ENCODE data around the gene CIT.
A peak's percentile ranks its signal among the peaks of the same experiment; 100 is the strongest.

Gene CIT

DNA sequence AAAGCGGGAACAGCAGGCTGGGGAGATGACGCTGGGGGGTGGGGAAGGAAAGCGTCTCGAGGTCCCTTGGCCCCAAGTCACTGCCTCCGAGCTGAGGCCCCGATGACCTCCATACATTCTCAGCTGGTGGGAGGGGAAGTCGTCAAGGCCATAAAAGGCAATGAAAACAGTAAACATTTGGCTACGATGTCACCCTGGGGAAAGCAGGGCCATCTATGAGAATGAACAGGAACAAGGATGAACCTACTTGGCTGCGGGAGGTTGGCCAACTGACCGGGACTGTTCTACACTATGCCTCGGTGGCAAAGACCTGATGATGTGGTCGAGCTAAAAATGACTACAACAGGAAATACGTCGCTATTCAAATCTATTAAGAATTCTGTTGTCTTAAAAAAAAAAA is 189.7 kb downstream of the CIT start:
- TF ChIP-seq ZNF302 (tag by site-specific recombination; IDR thresholded peaks at IDR 0.05; ENCODE audit: low read depth) = no peak
- TF ChIP-seq ZNF837 (tag by site-specific recombination; IDR thresholded peaks at IDR 0.05) = no peak
- TF ChIP-seq ZSCAN16 (tag by site-specific recombination; IDR thresholded peaks at IDR 0.05) = no peak
- TF ChIP-seq, protein P1, sequence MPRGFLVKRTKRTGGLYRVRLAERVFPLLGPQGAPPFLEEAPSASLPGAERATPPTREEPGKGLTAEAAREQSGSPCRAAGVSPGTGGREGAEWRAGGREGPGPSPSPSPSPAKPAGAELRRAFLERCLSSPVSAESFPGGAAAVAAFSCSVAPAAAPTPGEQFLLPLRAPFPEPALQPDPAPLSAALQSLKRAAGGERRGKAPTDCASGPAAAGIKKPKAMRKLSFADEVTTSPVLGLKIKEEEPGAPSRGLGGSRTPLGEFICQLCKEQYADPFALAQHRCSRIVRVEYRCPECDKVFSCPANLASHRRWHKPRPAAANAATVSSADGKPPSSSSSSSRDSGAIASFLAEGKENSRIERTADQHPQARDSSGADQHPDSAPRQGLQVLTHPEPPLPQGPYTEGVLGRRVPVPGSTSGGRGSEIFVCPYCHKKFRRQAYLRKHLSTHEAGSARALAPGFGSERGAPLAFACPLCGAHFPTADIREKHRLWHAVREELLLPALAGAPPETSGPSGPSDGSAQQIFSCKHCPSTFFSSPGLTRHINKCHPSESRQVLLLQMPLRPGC (tag by site-specific recombination; IDR thresholded peaks at IDR 0.05) = no peak
- no peak for TF ChIP-seq ZNF791 (tag by site-specific recombination; IDR thresholded peaks at IDR 0.05)
- no peak for TF ChIP-seq ZNF391 (tag by site-specific recombination; IDR thresholded peaks at IDR 0.05; ENCODE audit: borderline replicate concordance, low read depth)
- TF ChIP-seq ZNF223 (tag by site-specific recombination; IDR thresholded peaks at IDR 0.05) = no peak
- no peak for TF ChIP-seq ZNF544 (tag by site-specific recombination; IDR thresholded peaks at IDR 0.05)
- TF ChIP-seq, protein P2, sequence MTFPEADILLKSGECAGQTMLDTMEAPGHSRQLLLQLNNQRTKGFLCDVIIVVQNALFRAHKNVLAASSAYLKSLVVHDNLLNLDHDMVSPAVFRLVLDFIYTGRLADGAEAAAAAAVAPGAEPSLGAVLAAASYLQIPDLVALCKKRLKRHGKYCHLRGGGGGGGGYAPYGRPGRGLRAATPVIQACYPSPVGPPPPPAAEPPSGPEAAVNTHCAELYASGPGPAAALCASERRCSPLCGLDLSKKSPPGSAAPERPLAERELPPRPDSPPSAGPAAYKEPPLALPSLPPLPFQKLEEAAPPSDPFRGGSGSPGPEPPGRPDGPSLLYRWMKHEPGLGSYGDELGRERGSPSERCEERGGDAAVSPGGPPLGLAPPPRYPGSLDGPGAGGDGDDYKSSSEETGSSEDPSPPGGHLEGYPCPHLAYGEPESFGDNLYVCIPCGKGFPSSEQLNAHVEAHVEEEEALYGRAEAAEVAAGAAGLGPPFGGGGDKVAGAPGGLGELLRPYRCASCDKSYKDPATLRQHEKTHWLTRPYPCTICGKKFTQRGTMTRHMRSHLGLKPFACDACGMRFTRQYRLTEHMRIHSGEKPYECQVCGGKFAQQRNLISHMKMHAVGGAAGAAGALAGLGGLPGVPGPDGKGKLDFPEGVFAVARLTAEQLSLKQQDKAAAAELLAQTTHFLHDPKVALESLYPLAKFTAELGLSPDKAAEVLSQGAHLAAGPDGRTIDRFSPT (tag by site-specific recombination; IDR thresholded peaks at IDR 0.05) = no peak
- ChIA-PET CTCF (interaction anchor here (0.6 to 1.3 kb wide), 2 partner anchors 29 to 31 kb away, joined by 3 to 5 read pairs; no protein-coding TSS in a partner anchor), POLR2A (interaction anchor here (0.6 kb wide), 1 partner anchor 10 kb away, joined by 4 read pairs; no protein-coding TSS in a partner anchor)
- no peak overlapping the region for H3K4me3 ChIP-seq (ENCODE audit: low read depth, low read length)
- H3K27ac ChIP-seq (ENCODE audit: extremely low read depth, low read depth, low read length) = no peak overlapping the region
- peaks cover 9 to 42% of the 10 kb centered on the region in 2 experiments; a peak in 2 of 3 replicates for H3K36me3 ChIP-seq (ENCODE audit: control insufficient read depth in 2 of 2, insufficient read depth in 1 of 2, low read length in 2 of 2)
- no peaks in the 10 kb centered on the region for H3K9me3 ChIP-seq (ENCODE audit: control insufficient read depth, insufficient read depth, low read depth, low read length)
- no peaks in the 10 kb centered on the region for H3K4me1 ChIP-seq (ENCODE audit: control insufficient read depth, insufficient read depth, low read length)

DNA sequence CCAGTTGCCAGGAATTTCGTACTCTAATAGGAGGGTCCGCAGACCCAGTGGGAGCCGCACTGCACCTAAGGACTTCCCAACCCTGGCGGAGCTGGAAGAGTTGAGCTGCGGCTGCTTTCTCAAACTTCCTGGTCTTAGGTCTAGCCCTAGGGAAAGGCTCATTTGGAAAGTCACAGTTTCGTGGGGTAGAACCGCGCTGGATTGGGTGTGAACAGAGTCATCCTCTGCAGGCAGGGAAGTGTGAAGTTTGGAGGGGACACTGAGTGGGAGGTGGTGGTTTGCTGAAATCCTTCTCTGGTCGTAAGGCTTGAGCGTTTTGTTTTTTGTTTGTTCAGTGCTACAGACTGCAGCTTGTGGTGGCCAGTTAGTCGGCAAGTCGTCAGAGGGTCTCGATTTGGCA is 190.3 kb downstream of the CIT start:
- ChIA-PET POLR2A (no interaction called here), CTCF (interaction anchor here (1.0 to 1.3 kb wide), 2 partner anchors 8 to 28 kb away, joined by 3 read pairs; no protein-coding TSS in a partner anchor)
- Histone ChIP-seq H3K36me3 (ENCODE audit: control insufficient read depth in 2 of 2, insufficient read depth in 1 of 2, low read length in 2 of 2) (peaks cover 9 to 46% of the 10 kb centered on the region in 2 experiments; a peak in 2 of 3 replicates), H3K4me3 (ENCODE audit: low read depth, low read length) (no peak overlapping the region), H3K9me3 (ENCODE audit: control insufficient read depth, insufficient read depth, low read depth, low read length) (no peaks in the 10 kb centered on the region), H3K4me1 (ENCODE audit: control insufficient read depth, insufficient read depth, low read length) (no peaks in the 10 kb centered on the region), H3K27ac (ENCODE audit: extremely low read depth, low read depth, low read length) (no peak overlapping the region)
- TF ChIP-seq, protein P3, sequence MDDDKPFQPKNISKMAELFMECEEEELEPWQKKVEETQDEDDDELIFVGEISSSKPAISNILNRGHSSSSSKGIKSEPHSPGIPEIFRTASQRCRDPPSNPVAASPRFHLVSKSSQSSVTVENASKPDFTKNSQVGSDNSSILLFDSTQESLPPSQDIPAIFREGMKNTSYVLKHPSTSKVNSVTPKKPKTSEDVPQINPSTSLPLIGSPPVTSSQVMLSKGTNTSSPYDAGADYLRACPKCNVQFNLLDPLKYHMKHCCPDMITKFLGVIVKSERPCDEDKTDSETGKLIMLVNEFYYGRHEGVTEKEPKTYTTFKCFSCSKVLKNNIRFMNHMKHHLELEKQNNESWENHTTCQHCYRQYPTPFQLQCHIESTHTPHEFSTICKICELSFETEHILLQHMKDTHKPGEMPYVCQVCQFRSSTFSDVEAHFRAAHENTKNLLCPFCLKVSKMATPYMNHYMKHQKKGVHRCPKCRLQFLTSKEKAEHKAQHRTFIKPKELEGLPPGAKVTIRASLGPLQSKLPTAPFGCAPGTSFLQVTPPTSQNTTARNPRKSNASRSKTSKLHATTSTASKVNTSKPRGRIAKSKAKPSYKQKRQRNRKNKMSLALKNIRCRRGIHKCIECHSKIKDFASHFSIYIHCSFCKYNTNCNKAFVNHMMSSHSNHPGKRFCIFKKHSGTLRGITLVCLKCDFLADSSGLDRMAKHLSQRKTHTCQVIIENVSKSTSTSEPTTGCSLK (tag by site-specific recombination; IDR thresholded peaks at IDR 0.05) = no peak
- TF ChIP-seq, protein P4, sequence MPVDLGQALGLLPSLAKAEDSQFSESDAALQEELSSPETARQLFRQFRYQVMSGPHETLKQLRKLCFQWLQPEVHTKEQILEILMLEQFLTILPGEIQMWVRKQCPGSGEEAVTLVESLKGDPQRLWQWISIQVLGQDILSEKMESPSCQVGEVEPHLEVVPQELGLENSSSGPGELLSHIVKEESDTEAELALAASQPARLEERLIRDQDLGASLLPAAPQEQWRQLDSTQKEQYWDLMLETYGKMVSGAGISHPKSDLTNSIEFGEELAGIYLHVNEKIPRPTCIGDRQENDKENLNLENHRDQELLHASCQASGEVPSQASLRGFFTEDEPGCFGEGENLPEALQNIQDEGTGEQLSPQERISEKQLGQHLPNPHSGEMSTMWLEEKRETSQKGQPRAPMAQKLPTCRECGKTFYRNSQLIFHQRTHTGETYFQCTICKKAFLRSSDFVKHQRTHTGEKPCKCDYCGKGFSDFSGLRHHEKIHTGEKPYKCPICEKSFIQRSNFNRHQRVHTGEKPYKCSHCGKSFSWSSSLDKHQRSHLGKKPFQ (tag by site-specific recombination; IDR thresholded peaks at IDR 0.05) = 0 out of 2 replicates have a peak, but pooled peaks have one; percentile 34

DNA sequence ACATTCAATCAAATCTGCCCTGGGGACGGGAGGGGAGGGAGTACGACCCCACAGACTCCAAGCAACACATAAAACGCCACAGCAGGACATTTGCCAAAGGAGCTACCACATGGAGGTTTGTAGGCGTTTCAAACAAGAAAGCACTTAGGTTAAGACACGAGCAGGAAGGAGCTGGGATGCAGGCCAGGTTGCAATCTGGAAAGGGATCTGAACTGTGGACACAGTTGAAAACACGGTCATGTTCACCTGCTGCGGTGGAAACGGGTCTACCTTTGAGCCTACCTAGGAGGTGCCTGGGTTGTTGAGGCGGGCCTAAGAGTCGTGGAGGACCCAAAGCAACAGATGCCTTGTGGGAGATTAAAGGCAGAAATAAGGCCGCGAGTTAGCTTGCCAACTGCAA is 190.8 kb downstream of the CIT start:
- ChIA-PET CTCF (interaction anchor here (0.6 to 1.3 kb wide), 3 partner anchors 9 to 441 kb away, joined by 3 read pairs; no protein-coding TSS in a partner anchor), POLR2A (no interaction called here)
- no peaks in the 10 kb centered on the region for H3K9me3 ChIP-seq (ENCODE audit: control insufficient read depth, insufficient read depth, low read depth, low read length)
- peaks cover 9 to 50% of the 10 kb centered on the region in 2 experiments; a peak in 2 of 3 replicates for H3K36me3 ChIP-seq (ENCODE audit: control insufficient read depth in 2 of 2, insufficient read depth in 1 of 2, low read length in 2 of 2)
- H3K4me1 ChIP-seq (ENCODE audit: control insufficient read depth, insufficient read depth, low read length) = no peaks in the 10 kb centered on the region
- no peak overlapping the region for H3K27ac ChIP-seq (ENCODE audit: extremely low read depth, low read depth, low read length)
- TF ChIP-seq ZNF157 (tag by site-specific recombination; IDR thresholded peaks at IDR 0.05) (no peak), ZIC2 (tag by site-specific recombination; IDR thresholded peaks at IDR 0.05) (peak; percentile 47)
- no peak overlapping the region for H3K4me3 ChIP-seq (ENCODE audit: low read depth, low read length)
